Measurements from ENCODE around the gene C1QTNF7. TPM values are rescaled to one million over a fixed set of nuclear protein-coding genes. Genes with fewer than 3 reads are reported as not detected.

The C1QTNF7 gene
- total and polyA plus RNA-seq, 7 donors: 0.46 to 36.8 (median 11.0) TPM

GRCh38 chr4:15481961-15482745 lies 54.3 kb downstream of the C1QTNF7 start:
- no peak for TF ChIP-seq POLR2AphosphoS5 (IDR thresholded peaks at IDR 0.05)
- TF ChIP-seq POLR2A (IDR thresholded peaks at IDR 0.05): no peak
- no peak for TF ChIP-seq EP300 (IDR thresholded peaks at IDR 0.05)
- TF ChIP-seq CTCF (IDR thresholded peaks at IDR 0.05): no peak
- intact Hi-C loops (cut with DNase I): loop anchor here (5.0 kb wide), 1 partner anchor 475 kb away; no protein-coding TSS in a partner anchor
- Histone ChIP-seq H3K9me3 (peaks cover 0 to 2% (median 0%) of the 10 kb centered on the region in 4 donors), H3K27ac (peak overlapping the region in 2 of 4 donors; percentile 81 to 88), H3K4me3 (no peak overlapping the region), H3K36me3 (peaks cover 0 to 57% (median 9%) of the 10 kb centered on the region in 4 donors), H3K4me1 (peaks cover 0 to 22% (median 19%) of the 10 kb centered on the region in 4 donors), H3K27me3 (no peaks in the 10 kb centered on the region)
- 92 to 97% methylated on average over 2 of the region's 2 CpGs for WGBS, 2 donors
- no peak for DNase-seq

DNA sequence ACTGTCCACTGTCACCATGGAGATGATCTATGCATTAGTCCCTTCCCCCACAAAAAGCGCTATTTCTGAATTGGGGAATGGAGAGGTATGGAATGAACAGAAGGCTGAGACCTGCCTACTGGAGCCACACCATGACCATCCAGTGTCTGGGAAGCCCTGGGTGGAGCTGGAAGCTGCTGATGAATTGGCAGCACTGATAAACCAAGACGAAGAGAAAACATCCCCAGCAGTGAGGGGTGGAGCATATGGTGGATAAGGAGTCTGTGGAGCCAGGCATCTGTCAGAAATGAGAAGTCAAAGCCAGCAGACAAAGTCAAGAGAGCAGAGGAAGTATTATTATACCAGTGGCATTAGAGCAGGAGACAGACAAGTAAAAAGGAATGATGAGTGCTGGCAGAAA lies 55.0 kb downstream of the C1QTNF7 start:
- H3K27me3 ChIP-seq: no peaks in the 10 kb centered on the region
- 81 to 88% methylated on average over 2 of the region's 2 CpGs for WGBS, 2 donors
- intact Hi-C loops (cut with DNase I): loop anchor here (5.0 kb wide), 1 partner anchor 474 kb away; no protein-coding TSS in a partner anchor
- peaks cover 0 to 2% (median under 1%) of the 10 kb centered on the region in 4 donors for H3K9me3 ChIP-seq
- no peak overlapping the region for H3K27ac ChIP-seq
- H3K36me3 ChIP-seq: peaks cover 0 to 57% (median 9%) of the 10 kb centered on the region in 4 donors
- TF ChIP-seq POLR2AphosphoS5 (IDR thresholded peaks at IDR 0.05) (no peak), CTCF (IDR thresholded peaks at IDR 0.05) (no peak), POLR2A (IDR thresholded peaks at IDR 0.05) (no peak), EP300 (IDR thresholded peaks at IDR 0.05) (no peak)
- no peak overlapping the region for H3K4me3 ChIP-seq
- DNase-seq: no peak
- H3K4me1 ChIP-seq: peaks cover 0 to 22% (median 19%) of the 10 kb centered on the region in 4 donors

GRCh38 chr4:15488136-15488535 lies 60.3 kb downstream of the C1QTNF7 start:
- no peaks in the 10 kb centered on the region for H3K27me3 ChIP-seq
- peaks cover 0 to 11% (median 4%) of the 10 kb centered on the region in 4 donors for H3K4me1 ChIP-seq
- DNase-seq: no peak
- TF ChIP-seq POLR2AphosphoS5 (IDR thresholded peaks at IDR 0.05) (no peak), POLR2A (IDR thresholded peaks at IDR 0.05) (no peak), EP300 (IDR thresholded peaks at IDR 0.05) (no peak), CTCF (IDR thresholded peaks at IDR 0.05) (no peak)
- H3K27ac ChIP-seq: peak overlapping the region in 1 of 4 donors; percentile 52
- intact Hi-C loops (cut with DNase I): no loop called here
- H3K4me3 ChIP-seq: no peak overlapping the region
- peaks cover 0 to 64% (median 4%) of the 10 kb centered on the region in 4 donors for H3K36me3 ChIP-seq
- H3K9me3 ChIP-seq: peaks cover 0 to 5% (median 2%) of the 10 kb centered on the region in 4 donors

DNA sequence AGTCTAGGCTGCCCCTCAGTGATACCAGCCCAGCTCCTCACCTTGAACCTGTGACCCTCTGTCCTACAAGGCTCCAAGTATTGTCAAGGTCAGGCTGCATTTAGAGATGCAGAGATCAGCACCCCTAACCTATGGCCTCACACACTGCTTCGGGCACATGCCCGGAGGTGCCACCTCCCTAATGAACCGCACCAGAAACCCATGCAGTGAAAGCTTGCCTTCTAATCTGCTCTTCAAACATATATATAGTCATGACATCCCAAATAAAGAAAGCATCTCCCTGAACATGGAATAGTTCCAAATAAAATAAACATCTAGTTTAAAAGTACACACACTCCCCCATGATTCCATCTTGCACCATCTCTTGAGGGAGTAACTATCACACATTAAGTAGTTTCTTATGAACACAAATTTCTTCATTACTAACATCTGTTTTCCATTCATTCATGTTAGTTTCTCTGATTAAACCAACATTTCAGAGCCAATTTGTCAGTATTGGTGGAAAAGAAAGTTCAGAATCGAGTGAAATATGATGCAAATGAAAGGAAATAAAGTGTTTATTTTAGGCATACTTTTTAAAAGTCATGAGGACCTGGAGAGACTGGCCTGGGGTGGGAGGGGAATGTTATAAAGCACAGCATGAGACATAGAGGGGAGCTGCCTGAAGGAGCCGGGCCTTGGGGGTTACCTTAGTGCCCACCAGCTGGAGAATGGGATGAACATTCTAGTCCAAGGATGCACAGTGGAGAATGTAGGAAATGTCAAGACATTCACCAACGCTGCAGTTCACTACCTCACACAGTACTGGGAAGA lies 61.0 kb downstream of the C1QTNF7 start:
- H3K27ac ChIP-seq: peak overlapping the region in 1 of 4 donors; percentile 52
- WGBS, 2 donors: 91 to 94% methylated on average over 6 of the region's 6 CpGs
- peaks cover 0 to 5% (median 2%) of the 10 kb centered on the region in 4 donors for H3K9me3 ChIP-seq
- intact Hi-C loops (cut with DNase I): no loop called here
- H3K4me3 ChIP-seq: no peak overlapping the region
- H3K36me3 ChIP-seq: peaks cover 0 to 57% (median 4%) of the 10 kb centered on the region in 4 donors
- DNase-seq: no peak
- no peaks in the 10 kb centered on the region for H3K27me3 ChIP-seq
- H3K4me1 ChIP-seq: peaks cover 0 to 11% (median 4%) of the 10 kb centered on the region in 4 donors
- no peak for TF ChIP-seq EP300 (IDR thresholded peaks at IDR 0.05)
- no peak for TF ChIP-seq POLR2A (IDR thresholded peaks at IDR 0.05)
- no peak for TF ChIP-seq CTCF (IDR thresholded peaks at IDR 0.05)
- TF ChIP-seq POLR2AphosphoS5 (IDR thresholded peaks at IDR 0.05): no peak

All from sigmoid colon (tissue), 7 donors.